IPS DF 6.9 (cell line): Measurements from ENCODE around the gene SETSIP.
"Not testable (repeated sequence)": the region's sequence is repeated elsewhere in the genome, so short reads cannot be mapped to it uniquely, and the experiment has no call there.

ENCODE experiments used
- DNase-seq: peaks from one replicate; pipeline ENCODE4 v3.0.0-alpha.2; 2013; ENCODE audit warnings: low read depth, low spot score
- H3K27ac ChIP-seq: one replicate; pipeline ENCODE4 v1.5.1; 2013; ENCODE audit warnings: low read length, control low read depth
- H3K27me3 ChIP-seq: 2 replicates; pipeline ENCODE4 v1.6.1; 2013; ENCODE audit warnings: mild to moderate bottlenecking, low read length; ENCODE audit not compliant: control insufficient read depth, insufficient read depth
- H3K36me3 ChIP-seq: 2 replicates; pipeline ENCODE4 v1.6.1; 2013; ENCODE audit warnings: low read length; ENCODE audit not compliant: control insufficient read depth, insufficient read depth
- H3K4me1 ChIP-seq: 2 replicates; pipeline ENCODE4 v1.6.1; 2013; ENCODE audit warnings: low read length; ENCODE audit not compliant: control insufficient read depth, insufficient read depth
- H3K4me3 ChIP-seq: 2 replicates; pipeline ENCODE4 v1.5.1; 2013; ENCODE audit warnings: mild to moderate bottlenecking, low read length
- H3K9me3 ChIP-seq: 2 replicates; pipeline ENCODE4 v1.6.1; 2013; ENCODE audit warnings: low read length, inconsistent platforms; ENCODE audit not compliant: control insufficient read depth, insufficient read depth
- WGBS: extraction: QIAGEN DNeasy Blood & Tissue Kit; methylation state at CpG from one replicate; pipeline ENCODE4 v1.1.7; 2013; ENCODE audit warnings: mixed read lengths, missing lambda C conversion rate; ENCODE audit not compliant: insufficient read length, insufficient coverage; 5-methylcytosine and 5-hydroxymethylcytosine counted together

The SETSIP gene

DNA sequence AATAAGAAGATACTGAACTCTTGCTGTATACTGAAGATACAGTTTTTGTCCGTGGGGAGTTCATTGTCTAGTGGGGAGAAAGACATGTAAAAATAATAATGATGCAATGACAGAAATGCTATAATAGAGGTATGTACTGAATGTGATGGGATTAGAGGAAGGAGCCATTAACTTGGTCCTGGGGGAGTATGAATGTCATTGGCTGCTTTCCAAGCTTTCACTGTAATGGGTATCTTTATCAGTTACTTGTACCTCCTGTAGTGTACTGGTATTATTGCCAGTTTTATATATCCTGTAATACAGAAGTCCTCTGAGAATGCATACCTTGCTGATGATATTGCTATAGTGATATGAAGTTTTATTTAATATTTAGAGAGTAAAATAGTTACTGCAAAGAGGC is 12.3 kb upstream of the SETSIP start:
- DNase-seq = no peak
- Histone ChIP-seq H3K27me3 (no peaks in the 10 kb centered on the region), H3K9me3 (peaks cover 2% of the 10 kb centered on the region), H3K36me3 (no peaks in the 10 kb centered on the region; the same call in 1 of the 2 replicates), H3K4me3 (no peak overlapping the region), H3K27ac (no peak overlapping the region), H3K4me1 (no peaks in the 10 kb centered on the region)
- WGBS = no CpG with 5 or more reads among the region's 1 CpG

DNA sequence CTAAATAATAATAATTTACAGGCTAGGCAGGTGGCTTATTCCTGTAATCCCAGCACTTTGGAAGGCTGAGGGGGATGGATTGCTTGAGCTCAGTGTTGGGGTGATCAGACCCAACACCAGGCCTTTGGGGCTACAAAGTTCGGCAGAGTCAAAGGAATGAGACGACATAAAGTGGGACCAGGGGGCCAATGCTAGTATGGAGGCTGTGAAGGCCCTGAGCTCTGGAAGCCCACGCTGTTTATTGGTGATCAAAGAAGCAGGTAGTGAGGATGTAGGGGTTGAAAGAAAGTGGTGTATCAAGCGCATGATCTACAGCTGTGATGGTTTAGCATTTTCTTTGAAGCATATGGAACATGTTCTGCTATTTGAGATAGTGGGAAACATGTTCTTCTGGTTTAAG is 10.5 kb upstream of the SETSIP start:
- no peak overlapping the region for H3K4me3 ChIP-seq
- no CpG with 5 or more reads among the region's 4 CpGs for WGBS
- no peaks in the 10 kb centered on the region for H3K4me1 ChIP-seq
- no peak overlapping the region for H3K27ac ChIP-seq
- H3K36me3 ChIP-seq = no peaks in the 10 kb centered on the region; the same call in 1 of the 2 replicates
- H3K9me3 ChIP-seq = peaks cover 2% of the 10 kb centered on the region
- no peaks in the 10 kb centered on the region for H3K27me3 ChIP-seq
- no peak for DNase-seq

DNA sequence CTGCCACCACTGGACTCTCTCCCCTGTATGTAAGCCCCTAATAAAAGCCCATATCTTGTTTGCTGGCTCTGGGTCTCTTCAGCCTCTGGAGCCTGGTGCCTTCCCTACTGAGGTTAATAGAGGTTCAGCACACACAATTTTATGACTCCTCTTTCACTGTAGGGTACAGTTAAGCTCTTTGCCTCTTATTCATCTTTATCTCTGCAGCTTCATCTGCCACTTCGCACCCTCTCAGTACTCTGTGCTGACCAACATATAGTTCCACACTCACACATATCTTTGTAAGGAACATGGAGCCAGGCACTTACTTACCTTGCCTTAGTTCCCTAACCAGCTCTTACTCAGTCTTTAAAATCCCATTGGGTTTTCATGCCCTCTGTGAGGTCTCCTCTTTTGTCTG is 9.4 kb upstream of the SETSIP start:
- H3K27ac ChIP-seq = no peak overlapping the region
- no peak overlapping the region for H3K4me3 ChIP-seq
- H3K9me3 ChIP-seq = peaks cover 2% of the 10 kb centered on the region
- H3K4me1 ChIP-seq = no peaks in the 10 kb centered on the region
- DNase-seq = no peak
- no CpG with 5 or more reads among the region's 1 CpG for WGBS
- no peaks in the 10 kb centered on the region for H3K27me3 ChIP-seq
- H3K36me3 ChIP-seq = no peaks in the 10 kb centered on the region; the same call in 1 of the 2 replicates

DNA sequence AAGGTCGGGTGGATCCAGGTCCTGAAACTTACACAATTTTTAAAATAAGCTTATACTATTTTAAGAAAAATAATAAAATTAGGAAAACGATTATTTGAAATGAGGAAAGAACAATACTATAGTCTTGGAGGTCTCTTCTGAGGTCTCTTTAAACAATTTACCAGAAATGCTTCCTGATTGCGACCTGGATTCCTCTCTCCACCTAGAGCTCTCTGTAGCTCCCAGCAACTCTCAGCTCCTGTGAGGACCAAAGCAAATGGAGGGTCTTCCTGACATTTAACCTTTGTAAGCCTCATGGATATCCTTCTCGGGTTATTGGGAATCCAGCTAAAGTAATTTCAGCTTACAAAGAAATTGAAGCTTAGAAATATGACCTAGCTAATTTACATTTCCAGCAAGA is 5.8 kb upstream of the SETSIP start:
- no peak for DNase-seq

DNA sequence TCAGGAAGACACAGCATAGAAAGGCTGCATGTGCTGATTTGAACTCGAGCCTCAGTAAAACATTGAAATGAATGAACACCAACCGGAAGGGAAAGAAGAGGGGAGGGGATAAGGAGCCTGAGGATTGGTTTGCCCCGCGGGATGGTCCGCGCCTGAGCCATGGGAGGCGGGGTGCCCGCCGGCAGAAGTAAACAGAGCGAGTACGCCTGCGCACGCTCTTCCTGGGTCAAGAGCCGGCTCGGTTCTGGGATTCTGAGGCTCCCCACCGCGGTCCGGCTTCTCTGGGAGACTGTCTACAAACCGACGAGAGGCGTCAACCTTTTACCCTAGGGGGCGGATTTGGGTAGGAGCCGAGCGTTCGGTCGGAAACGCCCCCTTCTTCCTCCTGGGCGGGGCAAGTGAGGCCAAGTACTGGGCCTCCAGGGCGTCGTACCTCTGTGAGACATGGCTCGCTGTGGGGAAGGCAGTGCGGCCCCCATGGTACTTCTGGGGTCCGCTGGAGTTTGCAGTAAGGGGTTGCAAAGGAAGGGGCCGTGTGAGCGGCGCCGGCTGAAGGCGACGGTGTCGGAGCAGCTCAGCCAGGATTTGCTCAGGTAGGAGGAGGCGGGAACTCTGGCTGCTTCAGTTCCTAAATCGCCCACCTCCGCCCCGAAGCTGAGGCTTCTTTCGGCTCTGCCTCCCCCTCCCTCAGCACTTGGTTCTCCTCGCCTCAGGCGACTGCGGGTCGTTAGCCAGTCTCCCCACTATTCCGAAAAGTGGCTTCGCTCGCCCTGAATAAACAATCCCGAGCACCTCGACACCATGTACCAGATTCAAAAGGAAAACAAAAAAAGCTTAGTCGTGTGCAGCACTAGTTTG is 5.1 kb upstream of the SETSIP start, which contains the start of gene BTBD8:
BTBD8 (plus strand) TSS at position 218 of the 858 bp plus-strand sequence; CDS start at position 445, 227 bp downstream.
- peak within 1 kb of the TSS; percentile 64; the same call in 1 of the 2 replicates for H3K4me3 ChIP-seq
- DNase-seq = peak; percentile 81
- no peak within 1 kb of the TSS for H3K27ac ChIP-seq
- no peaks in the 10 kb centered on the region for H3K27me3 ChIP-seq
- H3K4me1 ChIP-seq = no peaks in the 10 kb centered on the region
- no peaks in the 10 kb centered on the region; the same call in 1 of the 2 replicates for H3K36me3 ChIP-seq
- WGBS = no CpG with 5 or more reads among the region's 55 CpGs
- no peaks in the 10 kb centered on the region for H3K9me3 ChIP-seq

More for the DNA sequence above, 5.8 kb upstream of the SETSIP start:
- H3K4me3 ChIP-seq = peak overlapping the region; percentile 64; the same call in 1 of the 2 replicates
- no peak overlapping the region for H3K27ac ChIP-seq
- WGBS = no CpG with 5 or more reads among the region's 4 CpGs
- no peaks in the 10 kb centered on the region for H3K27me3 ChIP-seq
- peaks cover 2% of the 10 kb centered on the region for H3K9me3 ChIP-seq
- no peaks in the 10 kb centered on the region; the same call in 1 of the 2 replicates for H3K36me3 ChIP-seq
- no peaks in the 10 kb centered on the region for H3K4me1 ChIP-seq

DNA sequence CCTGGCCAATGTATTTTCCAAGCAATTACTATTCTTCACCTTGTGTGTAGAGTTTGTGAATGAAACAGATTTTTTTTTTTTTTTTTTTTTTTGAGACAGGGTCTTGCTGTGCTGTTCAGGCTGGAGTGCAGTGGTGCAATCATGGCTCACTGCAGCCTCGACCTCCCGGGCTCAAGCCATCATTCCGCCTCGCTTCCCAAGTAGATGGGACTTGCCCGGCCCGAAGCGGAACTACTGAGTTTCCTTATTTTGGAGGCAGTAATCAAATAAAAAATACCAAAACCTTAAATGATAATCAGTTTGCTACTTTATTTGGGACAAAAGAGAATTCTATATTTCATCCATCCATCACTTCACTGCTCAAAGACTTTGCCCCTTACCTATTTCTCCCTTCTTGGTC is 4.2 kb upstream of the SETSIP start:
- H3K4me3 ChIP-seq = no peak overlapping the region; the same call in 1 of the 2 replicates
- WGBS = no CpG with 5 or more reads among the region's 7 CpGs
- no peaks in the 10 kb centered on the region for H3K36me3 ChIP-seq
- no peak for DNase-seq
- no peaks in the 10 kb centered on the region for H3K9me3 ChIP-seq
- H3K4me1 ChIP-seq = no peaks in the 10 kb centered on the region
- no peak overlapping the region for H3K27ac ChIP-seq
- H3K27me3 ChIP-seq = no peaks in the 10 kb centered on the region

DNA sequence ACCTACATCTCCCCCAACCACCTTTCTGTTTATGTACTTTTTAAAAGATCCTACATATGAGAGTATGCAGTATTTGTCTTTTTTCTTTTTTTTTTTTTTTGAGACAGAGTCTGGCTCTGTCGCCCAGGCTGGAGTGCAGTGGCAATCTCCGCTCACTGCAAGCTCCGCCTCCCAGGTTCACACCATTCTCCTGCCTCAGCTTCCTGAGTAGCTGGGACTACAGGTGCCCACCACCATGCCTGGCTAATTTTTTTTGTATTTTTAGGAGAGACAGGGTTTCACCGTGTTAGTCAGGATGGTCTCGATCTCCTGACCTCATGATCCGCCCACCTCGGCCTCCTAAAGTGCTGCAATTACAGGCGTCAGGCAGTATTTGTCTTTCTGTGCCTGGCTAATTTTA is 2.9 kb upstream of the SETSIP start:
- not testable (repeated sequence) for DNase-seq, H3K27ac ChIP-seq, H3K9me3 ChIP-seq, H3K36me3 ChIP-seq, H3K27me3 ChIP-seq, H3K4me1 ChIP-seq, H3K4me3 ChIP-seq
- WGBS = no CpG with 5 or more reads among the region's 8 CpGs

DNA sequence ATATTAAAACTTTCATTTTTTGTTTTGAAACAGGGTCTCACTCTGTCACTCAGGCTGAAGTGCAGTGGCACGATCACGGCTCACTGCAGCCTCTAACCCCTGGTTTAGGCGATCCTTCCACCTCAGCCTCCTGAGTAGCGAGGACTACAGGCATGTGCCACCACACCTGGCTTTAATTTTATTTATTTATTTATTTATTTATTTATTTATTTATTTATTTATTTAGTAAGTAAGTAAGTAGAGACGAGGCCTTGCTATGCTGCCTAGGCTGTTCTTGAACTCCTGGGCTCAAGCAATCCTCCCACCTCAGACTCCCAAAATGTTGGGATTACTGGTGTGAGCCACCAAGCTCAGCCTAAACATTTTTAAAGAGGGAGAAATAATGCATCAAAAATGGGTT is 1.2 kb upstream of the SETSIP start:
- DNase-seq = no peak
- Histone ChIP-seq H3K27me3 (no peaks in the 10 kb centered on the region), H3K4me3 (no peak overlapping the region), H3K36me3 (no peaks in the 10 kb centered on the region), H3K4me1 (no peaks in the 10 kb centered on the region), H3K27ac (no peak overlapping the region), H3K9me3 (no peaks in the 10 kb centered on the region)
- no CpG with 5 or more reads among the region's 5 CpGs for WGBS

DNA sequence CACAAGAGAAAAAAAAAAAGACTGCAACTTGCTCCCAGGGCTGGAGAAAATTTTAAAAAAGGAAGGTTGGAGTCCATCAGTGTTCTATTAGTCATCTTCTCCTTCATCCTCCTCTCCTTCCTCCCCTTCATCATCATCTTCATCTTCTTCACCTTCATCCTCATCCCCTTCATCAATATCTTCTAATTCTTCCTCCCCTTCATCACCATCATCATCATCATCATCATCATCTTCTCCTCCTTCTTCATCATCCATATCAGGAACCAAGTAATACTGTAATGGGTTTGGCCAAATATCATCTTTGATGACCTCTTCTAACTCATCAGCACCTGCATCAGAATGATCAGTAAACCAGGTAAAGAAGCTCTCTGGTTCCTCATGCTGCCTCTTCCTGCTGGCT is 765 bp downstream of the SETSIP start:
- H3K27ac ChIP-seq, H3K4me3 ChIP-seq, H3K27me3 ChIP-seq, H3K4me1 ChIP-seq, H3K9me3 ChIP-seq, H3K36me3 ChIP-seq, DNase-seq: not testable (repeated sequence)

DNA sequence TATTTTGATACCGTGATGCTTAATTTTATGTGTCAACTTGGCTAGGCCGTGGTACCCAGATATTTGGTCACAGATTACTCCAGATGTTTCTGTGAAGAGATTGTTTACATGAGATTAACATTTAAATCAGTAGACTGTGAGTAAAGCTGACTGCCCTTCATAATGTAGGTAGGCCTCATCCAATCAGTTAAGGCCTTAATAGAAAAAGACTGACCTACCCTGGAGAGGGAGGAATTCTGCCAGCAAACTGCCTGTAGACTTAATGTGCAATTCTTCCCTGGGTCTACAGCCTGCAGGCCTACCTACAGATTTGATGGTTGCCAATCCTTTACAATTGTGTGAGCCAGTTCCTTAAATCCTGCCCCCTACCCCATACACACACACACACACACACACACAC is 4.3 kb downstream of the SETSIP start:
- Histone ChIP-seq H3K27me3 (no peaks in the 10 kb centered on the region), H3K4me3 (no peak overlapping the region), H3K4me1 (no peaks in the 10 kb centered on the region; the same call in 1 of the 2 replicates), H3K27ac (no peak overlapping the region), H3K36me3 (no peaks in the 10 kb centered on the region), H3K9me3 (no peaks in the 10 kb centered on the region)
- DNase-seq = no peak
- WGBS = no CpG with 5 or more reads among the region's 2 CpGs

DNA sequence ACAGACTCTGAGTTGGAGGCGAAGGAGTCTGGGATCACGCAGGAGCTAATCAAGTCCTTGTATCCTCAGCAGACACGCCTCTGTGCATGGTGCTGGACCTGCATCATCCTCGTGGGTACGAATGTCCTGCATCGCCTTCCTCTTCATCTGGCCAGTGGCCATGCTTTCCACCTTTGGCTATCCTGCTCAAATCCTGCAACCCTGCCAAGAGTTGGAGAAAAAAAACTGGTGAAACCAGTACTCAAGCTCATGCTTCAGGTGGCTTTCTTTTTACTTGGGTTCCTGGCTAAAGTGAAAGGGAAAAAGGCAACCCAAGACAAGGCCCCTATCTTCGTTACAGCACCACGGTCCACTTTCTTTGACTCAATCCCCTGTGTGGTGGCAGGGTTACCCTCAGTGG is 8.9 kb downstream of the SETSIP start:
- Histone ChIP-seq H3K27ac (no peak overlapping the region), H3K27me3 (no peaks in the 10 kb centered on the region), H3K36me3 (no peaks in the 10 kb centered on the region), H3K9me3 (no peaks in the 10 kb centered on the region), H3K4me3 (no peak overlapping the region), H3K4me1 (no peaks in the 10 kb centered on the region; the same call in 1 of the 2 replicates)
- no CpG with 5 or more reads among the region's 8 CpGs for WGBS
- no peak for DNase-seq
